Activated CD4-positive, alpha-beta T cell treated with anti-CD3 and anti-CD28 coated beads for 24 hours (primary cell): ENCODE data around the gene NBPF20.
A peak's percentile ranks its signal among the peaks of the same experiment; 100 is the strongest.
"Not testable (repeated sequence)": the region's sequence is repeated elsewhere in the genome, so short reads cannot be mapped to it uniquely, and the experiment has no call there.

Experiments used
- DNase-seq, 2 donors: peaks; one replicate each; pipeline ENCODE4 v3.0.0-alpha.2; 2020; ENCODE audit warnings: low read depth in 2 of 2

The NBPF20 gene, protein sequence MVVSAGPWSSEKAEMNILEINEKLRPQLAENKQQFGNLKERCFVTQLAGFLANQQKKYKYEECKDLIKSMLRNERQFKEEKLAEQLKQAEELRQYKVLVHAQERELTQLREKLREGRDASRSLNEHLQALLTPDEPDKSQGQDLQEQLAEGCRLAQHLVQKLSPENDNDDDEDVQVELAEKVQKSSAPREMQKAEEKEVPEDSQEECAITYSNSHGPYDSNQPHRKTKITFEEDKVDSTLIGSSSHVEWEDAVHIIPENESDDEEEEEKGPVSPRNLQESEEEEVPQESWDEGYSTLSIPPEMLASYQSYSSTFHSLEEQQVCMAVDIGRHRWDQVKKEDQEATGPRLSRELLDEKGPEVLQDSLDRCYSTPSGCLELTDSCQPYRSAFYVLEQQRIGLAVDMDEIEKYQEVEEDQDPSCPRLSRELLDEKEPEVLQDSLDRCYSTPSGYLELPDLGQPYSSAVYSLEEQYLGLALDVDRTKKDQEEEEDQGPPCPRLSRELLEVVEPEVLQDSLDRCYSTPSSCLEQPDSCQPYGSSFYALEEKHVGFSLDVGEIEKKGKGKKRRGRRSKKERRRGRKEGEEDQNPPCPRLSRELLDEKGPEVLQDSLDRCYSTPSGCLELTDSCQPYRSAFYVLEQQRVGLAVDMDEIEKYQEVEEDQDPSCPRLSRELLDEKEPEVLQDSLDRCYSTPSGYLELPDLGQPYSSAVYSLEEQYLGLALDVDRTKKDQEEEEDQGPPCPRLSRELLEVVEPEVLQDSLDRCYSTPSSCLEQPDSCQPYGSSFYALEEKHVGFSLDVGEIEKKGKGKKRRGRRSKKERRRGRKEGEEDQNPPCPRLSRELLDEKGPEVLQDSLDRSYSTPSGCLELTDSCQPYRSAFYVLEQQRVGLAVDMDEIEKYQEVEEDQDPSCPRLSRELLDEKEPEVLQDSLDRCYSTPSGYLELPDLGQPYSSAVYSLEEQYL (N-terminal part only)

GRCh38 chr1:145425436-145426029, at the start of gene NBPF20:
NBPF20 (minus strand) TSS chr1:145425603; CDS start chr1:145405272, 20,331 bp downstream.
- DNase-seq = peak; percentile 65 to 68

DNA sequence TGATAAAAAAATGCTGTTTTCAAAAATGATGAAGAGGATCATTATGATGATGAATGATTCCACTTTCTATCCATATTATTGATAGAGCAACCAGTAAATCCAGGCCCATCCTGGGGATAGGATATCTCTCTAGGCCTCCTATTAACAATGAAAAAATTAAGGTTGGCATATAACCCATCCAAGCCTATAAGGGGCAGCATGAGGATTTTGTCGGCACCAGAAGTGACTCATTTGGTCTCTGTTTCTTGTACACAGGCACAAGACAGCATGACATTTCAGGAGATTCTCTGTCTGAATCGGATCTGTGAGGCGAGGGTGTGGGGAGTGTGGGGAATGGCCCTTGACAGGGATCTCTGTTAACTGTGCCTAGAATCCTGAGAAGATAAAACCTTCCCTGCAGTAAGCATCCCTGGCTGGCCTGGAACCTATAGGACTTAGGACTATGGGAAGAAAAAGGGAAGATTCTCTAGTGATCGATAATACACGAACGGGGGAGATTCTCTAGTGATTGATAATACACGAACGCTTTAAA, 49.5 kb upstream of the NBPF20 start:
- DNase-seq = not testable (repeated sequence)

- DNase-seq = not testable (repeated sequence)
These were observed 47.3 kb upstream of the NBPF20 start for GRCh38 chr1:145472731-145473130.

- DNase-seq = not testable (repeated sequence)
These were observed 46.0 kb upstream of the NBPF20 start for GRCh38 chr1:145471365-145471764.

- peak; percentile 58 to 73 for DNase-seq
These were observed 40.2 kb upstream of the NBPF20 start for GRCh38 chr1:145465405-145466144.

DNA sequence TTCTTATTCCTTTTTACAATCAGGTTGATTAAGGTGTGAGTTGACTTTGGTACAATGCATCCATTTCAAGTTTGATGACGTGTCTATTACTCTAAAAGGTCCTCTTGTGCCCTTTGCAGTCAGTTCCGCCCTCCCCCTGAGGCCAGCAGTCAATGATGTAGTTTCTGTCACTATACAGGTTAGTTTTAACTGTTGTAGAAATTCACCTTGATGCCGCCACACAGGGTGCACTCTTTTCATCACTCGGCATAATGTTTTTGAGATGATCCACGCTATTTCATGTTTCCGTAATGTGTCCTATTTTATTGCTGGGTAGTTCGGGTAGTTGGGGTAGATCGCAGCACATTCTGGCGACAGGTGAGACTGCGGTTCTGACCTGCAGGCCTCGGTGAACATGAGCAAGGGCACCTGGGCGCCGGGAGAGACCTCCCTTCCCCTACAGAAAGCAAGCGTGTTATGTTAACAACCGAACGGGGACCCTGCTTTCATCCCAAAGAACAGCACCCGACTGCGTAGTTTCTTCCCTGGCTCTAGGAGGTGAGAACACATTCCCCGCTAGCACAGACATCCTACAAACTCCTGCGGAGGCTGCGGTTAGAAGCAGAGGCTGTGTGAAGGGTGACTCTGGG, 39.4 kb upstream of the NBPF20 start:
- DNase-seq = not testable (repeated sequence)

DNA sequence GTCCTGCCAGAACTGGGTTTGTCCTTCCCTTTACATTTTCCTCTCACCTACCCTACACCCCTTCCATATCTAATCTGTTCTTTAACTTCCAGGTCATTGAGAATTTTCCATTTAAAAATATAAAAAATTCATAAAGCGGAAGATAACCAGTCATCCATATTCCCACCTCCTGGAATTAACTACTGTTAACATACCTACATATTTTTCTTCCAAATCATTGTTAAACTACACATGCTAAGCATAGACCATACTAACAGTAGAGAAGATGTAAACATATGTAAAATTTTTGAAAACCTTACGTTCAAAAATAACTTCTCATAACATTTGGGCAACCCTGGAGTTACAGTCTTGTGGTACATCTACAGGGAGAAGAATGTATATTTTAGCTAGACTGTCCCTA, 38.6 kb upstream of the NBPF20 start:
- not testable (repeated sequence) for DNase-seq

- DNase-seq = not testable (repeated sequence)
These were observed 35.3 kb upstream of the NBPF20 start for GRCh38 chr1:145460684-145461083.

- DNase-seq = not testable (repeated sequence)
These were observed 34.6 kb upstream of the NBPF20 start for GRCh38 chr1:145460048-145460447.

GRCh38 chr1:145459591-145459990, 34.2 kb upstream of the NBPF20 start:
- not testable (repeated sequence) for DNase-seq

- not testable (repeated sequence) for DNase-seq
These were observed 33.7 kb upstream of the NBPF20 start for GRCh38 chr1:145459063-145459462.

DNA sequence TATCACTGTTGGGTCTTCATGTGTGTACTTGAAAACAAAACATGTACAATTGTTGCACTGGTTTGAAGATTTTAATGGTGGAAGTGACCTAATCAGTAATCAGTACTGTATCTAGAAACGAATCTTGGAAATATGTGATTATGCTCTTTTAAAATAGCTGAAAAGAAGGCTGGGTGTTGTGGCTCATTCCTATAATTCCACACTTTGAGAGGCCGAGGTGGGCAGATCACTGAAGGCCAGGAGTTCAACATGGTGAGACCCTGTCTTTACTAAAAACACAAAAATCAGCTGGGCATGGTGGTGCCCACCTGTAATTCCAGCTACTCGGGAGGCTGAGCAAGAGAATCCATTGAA, 29.4 kb upstream of the NBPF20 start:
- DNase-seq = not testable (repeated sequence)

DNA sequence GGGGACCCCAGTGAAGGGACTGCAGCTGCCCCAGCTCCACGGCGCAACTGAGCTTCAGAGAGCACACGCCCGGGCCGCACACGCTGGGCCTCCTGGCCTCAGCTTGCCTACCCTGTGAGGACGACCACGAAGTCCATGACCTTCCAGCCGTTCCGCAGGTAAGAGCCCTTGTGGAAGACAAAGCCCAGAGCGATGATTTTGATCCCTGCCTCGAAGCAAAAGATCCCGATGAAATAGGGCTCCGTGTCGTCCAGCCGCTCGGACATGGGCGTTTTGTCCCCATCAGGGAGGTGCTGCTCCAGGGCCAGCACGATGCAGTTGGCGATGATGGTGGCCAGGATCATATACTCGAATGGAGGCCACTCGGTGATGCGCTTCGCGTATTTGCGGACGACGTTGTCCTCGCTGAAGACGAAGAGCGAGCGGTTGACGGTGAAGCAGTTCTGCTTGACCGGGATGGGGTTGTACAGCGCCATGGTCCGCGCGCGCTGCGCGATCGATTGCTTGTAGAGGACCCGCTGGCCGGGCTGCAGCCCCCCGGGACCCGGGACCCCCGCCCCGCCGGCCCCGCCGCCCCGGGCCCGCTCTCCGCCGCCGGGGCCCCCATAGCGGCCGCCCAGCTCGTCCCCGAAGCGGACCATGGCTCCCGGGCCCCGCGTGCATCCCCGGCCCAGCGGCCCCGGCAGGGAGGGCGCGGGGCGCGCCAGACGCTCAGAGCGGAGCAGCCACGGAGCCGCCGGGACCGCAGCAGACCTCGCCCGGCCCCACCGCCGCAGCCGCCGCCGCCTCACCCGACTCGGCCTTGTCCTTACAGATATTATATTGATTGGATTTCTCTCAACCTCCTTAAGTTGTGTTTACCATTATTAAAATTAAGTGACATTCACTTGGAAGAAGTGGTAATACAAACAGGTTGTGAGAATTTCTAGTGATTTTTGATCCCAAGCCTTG, 28.7 kb upstream of the NBPF20 start:
- DNase-seq = not testable (repeated sequence)

GRCh38 chr1:145452506-145452905, 27.1 kb upstream of the NBPF20 start:
- DNase-seq = not testable (repeated sequence)

DNA sequence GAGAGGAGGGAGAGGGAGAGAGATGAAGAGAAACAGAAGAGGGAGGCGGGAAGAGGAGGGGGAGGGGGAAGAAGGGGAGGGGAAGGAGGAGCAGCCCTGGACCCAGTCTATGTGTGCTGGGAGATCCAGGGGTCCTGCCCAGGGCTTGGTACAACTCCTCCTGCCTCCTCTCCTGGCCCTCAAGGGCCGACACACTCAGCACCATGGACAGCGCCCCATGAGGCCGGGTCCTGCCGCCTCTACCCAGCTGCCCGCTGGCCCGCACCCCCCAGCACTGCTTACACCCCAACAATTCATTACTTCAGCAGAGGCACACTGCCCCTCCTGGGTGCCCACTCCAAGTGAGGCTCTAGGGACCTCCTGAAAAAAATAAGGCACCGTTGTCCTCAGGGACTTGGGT, 26.5 kb upstream of the NBPF20 start:
- not testable (repeated sequence) for DNase-seq

DNA sequence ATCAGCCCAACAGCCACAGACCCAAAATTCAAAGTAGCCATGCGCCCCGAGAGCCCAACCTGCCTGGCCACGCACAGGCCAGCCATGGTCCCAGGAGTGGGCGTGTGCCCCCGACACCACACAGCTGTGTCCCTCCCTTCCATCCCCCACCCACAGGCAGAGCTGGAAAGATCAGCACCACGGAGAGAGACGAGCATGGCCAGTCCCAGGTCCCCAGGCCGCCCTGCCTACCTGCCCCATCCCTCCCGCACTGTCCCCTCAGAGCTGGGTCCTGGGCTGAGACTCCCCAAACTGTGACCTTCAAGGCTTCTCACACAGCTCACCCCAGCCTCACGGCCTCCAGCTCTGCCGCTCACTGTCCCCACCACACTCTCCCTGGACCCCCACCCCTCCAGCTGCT, 19.8 kb upstream of the NBPF20 start:
- DNase-seq = not testable (repeated sequence)

DNA sequence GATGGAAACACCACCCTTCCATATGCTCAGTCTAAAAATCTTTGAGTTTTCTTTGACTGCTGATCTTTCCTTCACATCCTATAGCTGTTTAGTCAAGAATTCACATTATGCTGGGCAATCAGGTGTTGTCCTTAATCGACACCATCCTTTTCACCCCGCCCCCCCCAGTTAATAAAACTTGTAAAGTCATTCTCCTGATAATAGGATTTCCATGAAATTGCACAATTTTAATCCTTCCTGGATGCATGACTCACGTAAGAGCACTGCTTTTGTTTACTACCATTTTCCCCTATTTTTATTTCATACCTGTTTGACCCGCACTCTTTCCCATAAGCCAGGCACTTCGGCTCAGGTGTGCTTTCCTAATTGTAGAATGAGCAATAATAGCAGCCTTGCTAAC, 16.9 kb upstream of the NBPF20 start:
- not testable (repeated sequence) for DNase-seq

DNA sequence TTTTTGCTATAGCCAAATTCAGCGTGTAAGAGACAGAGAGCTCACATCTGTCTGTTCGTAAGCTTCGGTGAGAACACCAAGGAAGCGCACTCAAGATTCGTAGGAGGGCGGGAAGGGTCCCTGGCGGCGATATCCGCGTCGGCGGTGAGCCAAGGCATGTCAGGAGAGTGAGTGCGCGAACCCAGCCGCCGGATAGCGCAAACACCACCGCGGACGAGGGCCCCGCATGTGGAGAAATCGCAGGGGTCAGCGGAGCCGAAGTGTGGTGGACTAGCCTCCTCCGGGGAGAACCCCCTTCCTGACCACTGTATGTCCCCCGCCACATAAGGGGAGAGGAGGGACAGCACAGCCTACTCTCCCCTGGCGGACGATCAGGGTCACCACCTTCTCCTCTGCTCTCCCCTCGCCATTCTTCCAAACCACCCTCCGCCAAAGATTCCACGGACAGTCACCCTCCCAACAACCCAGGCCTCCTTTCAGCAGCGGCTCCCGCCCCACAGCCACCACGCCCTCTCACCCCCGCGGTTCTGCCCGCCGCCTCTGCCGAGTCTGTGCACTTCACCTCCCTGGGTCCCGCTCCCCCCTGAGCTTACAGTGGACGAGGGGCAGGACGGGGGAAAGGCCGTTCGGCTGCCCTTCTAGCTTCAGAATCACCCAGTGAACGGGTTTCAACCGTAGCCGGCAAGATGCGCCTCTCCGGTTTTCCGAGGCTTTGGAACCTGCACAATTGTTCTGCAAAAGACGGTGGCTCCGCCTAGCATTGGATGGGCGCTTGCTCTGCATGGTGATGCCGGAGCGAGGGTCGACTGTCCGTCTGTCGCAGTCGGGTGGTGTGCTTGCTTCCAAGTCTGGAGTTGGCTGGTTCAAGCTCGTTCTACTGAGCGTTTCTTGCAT, 6.2 kb upstream of the NBPF20 start:
- DNase-seq = not testable (repeated sequence)
